Measurements from ENCODE around the gene C7orf57.

C7orf57 gene

DNA sequence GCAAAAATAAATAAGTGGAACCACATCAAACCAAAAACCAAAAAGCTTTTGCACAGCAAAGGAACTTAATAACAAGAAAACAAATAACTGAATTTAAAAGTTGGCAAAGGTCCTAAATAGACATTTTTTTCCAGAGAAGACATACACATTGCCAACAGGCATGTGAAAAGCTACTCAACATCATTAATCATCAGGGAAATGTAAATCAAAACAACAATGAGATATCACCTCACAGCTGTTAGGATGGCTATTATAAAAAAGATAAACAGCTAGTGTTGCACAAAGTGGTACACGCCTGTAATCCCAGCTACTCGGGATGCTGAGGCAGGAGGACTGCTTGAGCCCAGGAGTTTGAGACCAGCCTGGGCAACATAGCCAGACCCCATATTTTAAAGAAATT, 4.2 kb upstream of the C7orf57 start:
- in situ Hi-C loops (cut with MboI; ENCODE audit: low sequenced_read_pairs): no loop called here

DNA sequence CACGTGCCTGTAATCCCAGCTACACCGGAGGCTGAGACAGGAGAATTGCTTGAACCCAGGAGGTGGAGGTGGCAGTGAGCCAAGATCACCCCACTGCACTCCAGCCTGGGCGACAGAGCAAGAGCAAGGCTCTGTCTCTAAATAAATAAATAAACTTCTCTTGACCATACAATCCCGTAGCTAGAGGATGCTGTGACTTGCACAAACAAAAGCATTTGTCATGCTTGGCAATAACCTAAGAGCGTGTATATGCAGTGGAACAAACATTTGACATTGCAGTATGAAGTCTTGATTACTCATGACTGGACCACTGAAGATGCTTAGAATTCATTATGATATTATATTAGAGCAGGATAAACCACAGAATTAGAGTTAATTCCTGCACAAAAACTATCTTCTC, 1.4 kb upstream of the C7orf57 start:
- in situ Hi-C loops (cut with MboI; ENCODE audit: low sequenced_read_pairs): no loop called here

DNA sequence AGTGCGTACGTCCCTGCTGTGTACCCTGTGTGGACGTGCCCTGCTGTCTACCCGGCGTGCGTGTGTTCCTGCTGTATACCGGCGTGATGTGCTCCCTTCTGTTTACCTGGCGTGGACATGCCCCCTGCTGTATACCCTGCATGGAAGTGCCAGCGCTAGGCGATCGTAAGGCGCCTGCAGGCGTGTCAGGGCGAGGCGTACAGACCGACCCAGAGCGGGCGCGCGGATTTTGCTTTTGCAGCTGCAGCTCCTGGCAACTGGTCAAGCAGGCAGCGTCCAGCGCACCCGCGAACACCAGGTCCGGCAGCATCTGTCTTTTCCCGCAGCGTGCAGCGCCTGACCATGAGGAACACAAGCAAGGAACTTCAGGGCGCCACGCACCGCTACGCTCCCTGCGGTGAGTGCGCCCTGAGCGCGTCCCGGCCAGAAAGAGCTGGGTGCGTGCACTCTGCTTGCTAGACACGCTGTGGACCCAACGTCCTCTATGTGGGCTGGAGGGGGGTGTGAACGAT, 680 bp downstream of the C7orf57 start:
- in situ Hi-C loops (cut with MboI; ENCODE audit: low sequenced_read_pairs): no loop called here

DNA sequence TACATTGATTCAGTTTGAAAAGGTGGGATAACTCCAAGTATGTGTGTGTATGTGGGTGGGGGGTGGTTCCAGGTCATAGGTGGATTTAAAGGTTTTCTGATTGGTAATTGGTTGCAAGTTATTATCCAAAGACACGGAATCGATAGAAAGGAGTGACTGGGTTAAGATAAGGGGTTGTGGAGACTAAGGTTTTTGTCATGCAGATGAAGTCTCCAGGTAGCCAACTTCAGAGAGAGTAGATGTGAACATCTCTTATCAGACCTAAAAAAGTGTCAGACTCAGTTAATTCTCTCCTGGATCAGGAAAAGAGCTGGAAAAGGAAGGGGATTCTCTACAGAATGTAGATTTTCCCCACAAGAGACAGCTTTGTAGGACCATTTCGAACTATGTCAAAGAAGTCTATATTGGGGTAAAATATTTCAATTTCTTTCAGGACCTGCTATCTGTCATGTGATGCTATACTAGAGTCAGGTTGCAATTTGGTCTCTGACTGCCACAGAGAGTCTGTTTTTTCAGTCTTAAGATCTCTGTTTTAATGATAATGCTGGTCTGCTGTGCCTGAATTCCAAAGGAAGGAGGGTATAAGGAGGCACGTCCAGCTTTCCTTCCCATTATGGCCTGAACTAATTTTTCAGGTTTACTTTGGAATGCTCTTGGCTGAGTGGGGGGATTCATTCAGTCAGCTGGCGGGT, 3.6 kb downstream of the C7orf57 start:
- in situ Hi-C loops (cut with MboI; ENCODE audit: low sequenced_read_pairs): no loop called here

DNA sequence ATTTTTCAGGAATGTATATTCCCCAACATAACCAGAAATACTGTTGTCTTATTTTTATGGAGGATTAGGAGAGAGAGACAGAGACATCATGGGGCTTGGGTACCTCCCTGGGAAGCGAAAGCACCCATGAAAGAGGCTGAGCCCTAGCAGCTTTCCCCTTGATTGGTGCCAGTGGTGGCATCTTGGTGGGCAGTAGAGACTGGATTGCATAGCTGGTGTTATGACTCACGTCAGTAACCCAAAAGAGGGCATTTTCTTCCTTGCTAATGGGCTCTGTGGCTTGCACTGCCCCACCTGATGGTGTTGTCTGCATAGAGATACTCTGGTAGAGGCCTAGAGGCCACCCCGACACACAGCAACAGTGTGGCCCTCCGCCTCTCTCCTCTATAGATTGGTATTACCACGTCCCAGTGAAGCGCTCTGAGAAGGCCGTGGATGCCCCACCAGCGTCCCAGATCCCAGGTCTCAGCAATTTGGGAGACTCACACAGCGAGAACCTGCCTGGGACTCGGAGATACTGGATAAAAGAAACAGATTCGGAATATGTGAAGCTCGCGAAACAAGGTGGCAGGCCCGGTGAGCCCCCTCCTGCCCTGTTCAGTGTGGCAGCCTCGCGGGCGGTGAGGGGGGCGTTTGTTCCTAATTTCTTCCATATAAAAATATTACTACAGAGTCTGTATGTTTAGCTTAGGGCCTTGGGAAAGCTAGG, 5.8 kb downstream of the C7orf57 start:
- in situ Hi-C loops (cut with MboI; ENCODE audit: low sequenced_read_pairs): no loop called here

DNA sequence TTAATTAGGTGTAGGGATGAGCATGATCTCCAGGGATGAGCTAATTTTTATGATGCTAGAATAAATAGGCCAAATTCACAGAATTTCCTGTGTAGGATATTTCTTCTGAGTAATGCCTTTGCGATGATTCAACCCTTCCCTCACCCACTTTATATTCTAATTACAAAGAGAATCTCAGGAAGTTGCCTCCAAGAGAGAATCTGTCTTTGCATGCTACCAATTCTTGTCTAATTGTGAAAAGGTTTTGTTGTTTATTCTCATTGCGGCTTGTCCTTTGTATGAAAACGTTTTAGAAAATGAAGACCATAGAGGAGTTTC, 6.3 kb downstream of the C7orf57 start:
- in situ Hi-C loops (cut with MboI; ENCODE audit: low sequenced_read_pairs): no loop called here

DNA sequence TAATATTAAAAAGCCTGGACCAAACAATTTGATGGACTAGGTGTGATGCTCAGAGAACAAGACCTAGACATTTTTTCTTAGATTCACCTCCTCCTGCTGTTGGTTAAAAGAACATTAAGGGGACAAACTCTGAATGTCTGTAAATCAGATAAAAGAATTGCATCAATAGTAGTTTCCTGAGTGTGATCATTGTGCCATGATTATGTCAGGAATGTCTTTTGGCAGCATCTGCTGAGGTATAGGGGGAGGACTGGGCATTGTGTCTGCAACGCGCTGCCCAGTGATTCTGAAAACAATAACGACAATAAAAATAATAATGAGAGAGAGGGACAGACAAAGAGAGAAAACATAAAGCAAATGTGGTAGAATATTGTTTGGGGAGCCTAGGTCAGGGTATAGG, 6.9 kb downstream of the C7orf57 start:
- in situ Hi-C loops (cut with MboI; ENCODE audit: low sequenced_read_pairs): no loop called here

DNA sequence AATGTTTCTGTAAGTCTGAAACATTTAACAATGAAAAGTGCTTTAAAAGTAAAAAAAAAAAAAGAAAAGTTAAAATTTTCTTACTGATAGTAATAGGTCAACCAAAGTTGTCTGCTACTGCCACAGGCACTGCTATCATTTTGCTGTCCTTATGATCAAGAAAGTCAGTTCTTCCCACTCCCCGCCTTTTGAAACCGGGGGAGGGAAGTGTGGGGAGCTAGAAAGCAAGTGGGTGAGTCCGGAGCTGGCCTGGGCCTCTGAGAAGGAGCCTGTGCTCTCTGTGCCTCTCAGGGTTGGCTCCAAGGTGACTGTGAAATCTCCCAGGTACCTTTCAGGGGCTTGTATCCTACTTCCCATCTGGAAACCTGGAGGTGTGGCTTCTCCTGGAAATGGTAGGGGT, 7.3 kb downstream of the C7orf57 start:
- in situ Hi-C loops (cut with MboI; ENCODE audit: low sequenced_read_pairs): no loop called here

DNA sequence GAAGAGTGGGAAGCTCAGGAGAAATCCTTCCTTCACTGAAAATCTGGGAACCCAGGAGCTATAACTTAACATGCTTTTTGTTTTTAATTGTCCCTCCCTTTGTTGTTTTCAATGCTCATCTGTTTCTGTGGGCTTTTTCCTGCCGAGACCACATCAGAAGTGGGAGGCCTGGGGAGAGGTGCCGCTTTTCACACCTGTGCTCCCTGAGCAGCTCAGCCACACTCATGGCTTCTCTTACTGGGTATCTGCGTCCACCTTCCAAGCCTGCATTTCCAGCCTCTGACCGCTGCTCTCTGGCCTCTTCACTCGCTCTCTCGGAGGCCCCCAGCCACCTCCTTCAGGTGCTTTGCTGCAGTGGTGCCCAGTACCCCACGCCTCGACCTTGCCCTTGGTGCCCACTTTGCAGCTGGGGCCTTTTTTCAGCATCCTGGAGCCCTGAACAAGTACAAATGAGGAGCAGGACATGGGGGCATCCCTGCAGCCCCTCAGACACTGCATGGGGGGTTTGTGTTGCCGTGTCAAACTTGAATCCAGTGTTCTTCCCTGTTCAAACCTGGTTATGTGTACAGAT, 9.9 kb downstream of the C7orf57 start:
- in situ Hi-C loops (cut with MboI; ENCODE audit: low sequenced_read_pairs): no loop called here

DNA sequence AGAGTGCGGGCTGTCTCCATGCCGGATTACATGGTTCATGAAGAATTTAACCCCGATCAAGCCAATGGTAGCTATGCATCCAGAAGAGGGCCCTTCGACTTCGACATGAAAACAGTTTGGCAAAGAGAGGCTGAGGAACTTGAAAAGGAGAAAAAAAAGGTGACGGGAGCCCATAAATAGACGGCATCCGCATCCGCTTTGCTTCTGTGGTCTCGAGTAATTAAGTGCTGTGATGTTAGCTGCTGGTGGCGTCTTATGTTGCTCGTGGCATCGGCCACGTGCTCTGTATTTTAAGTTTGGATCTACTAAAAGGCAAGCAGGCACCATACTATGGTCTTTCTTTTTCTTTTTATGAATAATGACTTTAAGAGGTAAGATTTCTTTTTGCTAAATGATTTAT, 11.1 kb downstream of the C7orf57 start:
- in situ Hi-C loops (cut with MboI; ENCODE audit: low sequenced_read_pairs): no loop called here

DNA sequence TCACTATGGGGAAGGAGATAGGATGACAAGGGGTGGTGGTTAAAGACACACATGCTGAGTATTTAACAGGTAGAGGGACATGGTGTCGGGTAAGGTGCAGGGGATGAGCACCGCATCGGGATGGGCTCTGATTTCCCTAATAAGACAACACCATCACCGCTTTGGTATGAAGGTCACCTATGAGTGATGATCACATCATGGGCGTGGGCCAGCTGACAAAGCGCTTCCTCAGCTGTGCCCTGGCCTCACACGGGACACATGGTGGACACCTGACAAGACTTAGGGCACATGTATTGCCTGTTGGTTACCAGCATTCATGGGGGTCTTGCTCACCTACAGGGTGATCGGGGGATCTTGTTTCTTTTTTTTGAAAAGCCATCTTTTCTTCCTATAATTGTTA, 12.8 kb downstream of the C7orf57 start:
- in situ Hi-C loops (cut with MboI; ENCODE audit: low sequenced_read_pairs): no loop called here

DNA sequence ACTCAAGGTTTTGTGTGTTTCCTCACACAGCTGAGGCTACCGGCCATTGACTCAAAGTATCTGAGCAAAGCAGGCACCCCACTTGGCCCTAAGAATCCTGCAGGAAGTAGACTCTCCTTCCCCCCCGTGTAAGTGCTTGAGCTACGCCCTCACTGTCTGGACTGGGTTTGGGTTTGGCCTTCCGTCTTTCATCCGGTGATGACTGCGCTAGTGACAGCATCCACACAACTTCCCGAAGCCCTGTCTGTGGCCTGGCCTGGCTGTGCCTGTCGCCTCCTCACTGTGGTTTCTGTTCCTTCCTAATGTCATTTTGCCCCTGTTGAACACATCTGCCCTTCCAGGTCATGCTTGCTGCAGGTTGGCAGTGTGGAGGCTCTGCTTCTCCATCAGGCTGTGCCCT, 14.5 kb downstream of the C7orf57 start:
- in situ Hi-C loops (cut with MboI; ENCODE audit: low sequenced_read_pairs): no loop called here

DNA sequence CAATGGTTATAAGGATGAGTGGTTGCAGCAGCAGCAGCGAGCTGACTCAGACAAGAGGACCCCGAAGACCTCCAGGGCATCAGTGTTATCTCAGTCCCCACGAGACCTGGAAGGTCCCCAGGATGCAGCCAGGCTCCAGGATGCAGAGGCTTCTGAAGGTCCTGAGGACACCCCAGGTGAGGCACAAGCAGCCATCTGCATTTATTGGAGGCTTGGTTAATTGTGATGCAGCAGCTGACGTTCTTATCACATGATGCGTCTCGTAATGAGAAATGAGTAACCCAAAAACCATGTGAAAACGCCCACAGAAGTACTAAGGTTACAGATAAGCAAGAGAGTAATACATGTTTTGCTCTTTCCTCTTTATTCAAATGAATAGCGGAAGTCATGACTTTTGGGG, 17.4 kb downstream of the C7orf57 start:
- in situ Hi-C loops (cut with MboI; ENCODE audit: low sequenced_read_pairs): no loop called here

DNA sequence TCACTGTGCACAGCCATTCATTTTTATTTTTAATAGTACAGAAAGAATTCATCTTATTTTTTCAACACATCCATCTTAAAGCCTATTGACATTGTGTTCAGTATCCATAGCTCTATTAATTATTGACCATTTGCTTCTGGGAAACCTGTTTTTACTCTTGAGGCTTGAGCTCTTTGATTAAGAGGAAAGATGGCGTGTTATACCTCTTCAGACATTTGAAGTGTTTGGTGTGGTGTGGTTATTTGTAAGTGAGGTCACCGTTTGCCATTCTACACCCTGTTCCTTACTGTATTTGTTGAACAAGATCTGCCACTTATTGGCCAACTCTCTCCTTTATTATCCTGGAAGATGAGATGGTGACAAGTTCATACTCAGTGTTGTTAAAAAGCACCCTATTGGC, 18.4 kb downstream of the C7orf57 start:
- in situ Hi-C loops (cut with MboI; ENCODE audit: low sequenced_read_pairs): no loop called here

DNA sequence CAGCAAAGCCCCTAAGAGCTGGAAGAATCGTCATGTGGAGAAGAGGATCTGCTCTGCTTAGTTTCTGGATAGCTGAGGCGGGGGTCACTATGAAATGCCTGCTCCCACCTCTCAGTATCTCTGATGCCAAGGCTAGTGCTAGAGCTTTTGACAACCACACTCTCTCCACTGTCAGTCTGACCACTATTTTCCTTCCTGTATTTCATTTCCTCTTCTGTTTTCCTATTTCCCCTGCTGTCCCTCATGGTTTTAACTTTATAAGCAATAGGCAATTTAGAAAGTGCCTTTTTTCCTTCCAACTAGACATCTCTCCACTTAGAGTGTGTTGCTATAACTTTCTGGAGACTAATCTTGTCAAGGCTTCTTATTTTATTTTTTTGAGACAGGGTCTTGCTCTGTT, 23.6 kb downstream of the C7orf57 start:
- in situ Hi-C loops (cut with MboI; ENCODE audit: low sequenced_read_pairs): no loop called here

DNA sequence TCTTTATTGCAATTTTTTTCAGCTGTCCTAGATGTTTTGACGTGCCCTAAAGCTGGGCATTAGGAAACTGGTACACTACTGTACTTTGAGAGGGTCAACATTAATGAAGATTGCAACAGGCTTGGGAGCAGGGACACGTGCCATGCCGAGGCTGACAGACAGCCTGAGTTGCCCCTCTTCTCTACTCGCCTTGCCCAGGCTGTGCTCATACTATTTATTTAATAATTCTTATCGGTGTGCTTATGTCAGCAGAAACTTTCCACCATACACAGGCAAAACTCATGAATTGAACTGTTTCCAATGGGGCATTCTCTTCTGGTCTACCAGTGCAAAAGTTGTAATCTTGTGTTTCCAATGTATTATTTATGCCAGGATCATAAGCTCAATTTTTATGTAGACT, 24.4 kb downstream of the C7orf57 start:
- in situ Hi-C loops (cut with MboI; ENCODE audit: low sequenced_read_pairs): no loop called here

DNA sequence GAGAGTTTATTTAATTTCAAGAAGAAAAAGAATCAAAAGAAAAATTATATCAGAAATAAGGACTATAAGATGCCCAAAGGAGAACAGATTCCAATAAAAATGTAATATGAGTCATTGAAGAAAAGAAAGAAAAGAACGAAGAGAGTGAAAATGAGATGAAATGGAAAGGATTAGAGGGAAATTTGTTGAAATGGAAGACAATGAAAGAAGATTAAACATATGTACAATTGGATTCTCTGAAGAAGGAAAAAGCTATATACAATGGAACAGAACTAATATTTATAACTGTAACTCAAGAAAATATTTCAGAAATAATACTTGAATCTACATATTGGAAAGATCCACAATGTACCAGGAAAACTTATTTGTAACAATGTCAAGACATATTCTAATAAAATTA, 28.6 kb downstream of the C7orf57 start:
- in situ Hi-C loops (cut with MboI; ENCODE audit: low sequenced_read_pairs): no loop called here

DNA sequence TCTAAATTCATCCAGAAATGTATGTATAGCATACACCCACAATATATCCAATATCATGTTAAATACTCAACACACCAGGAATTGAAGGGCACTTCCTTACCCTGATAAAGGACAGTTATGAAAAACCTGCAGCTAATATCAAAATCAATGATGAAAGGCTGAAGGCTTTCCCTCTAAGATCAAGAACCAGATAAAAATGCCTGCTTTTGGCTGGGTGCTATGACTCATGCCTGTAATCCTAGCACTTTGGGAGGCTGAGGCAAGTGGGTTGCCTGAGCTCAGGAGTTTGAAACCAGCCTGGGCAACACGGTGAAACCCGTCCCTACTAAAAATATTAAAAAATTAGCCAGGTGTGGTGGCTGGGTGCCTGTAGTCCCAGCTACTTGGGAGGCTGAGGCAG, 32.1 kb downstream of the C7orf57 start:
- in situ Hi-C loops (cut with MboI; ENCODE audit: low sequenced_read_pairs): no loop called here

DNA sequence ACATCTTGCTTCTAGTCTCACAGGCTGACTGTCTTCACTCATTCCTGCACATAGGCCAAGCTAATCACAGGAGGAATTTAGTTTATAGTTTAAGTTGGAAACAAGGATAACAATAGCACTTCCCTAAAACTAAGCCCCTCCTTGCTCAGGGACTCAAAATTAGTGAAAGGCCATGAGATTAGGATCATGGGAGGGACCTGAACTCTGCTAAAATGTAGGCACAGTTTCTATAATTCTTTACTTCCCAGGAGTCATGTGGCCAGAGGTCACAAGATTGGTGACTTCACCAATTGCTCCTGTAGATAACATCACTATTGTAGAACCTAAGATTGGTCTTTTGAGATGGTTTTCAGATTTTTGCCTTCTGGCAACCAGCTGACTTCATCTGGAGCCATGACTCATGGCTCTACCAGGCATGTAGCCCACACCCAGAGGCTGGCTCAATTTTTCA, 38.9 kb downstream of the C7orf57 start:
- in situ Hi-C loops (cut with MboI; ENCODE audit: low sequenced_read_pairs): no loop called here

DNA sequence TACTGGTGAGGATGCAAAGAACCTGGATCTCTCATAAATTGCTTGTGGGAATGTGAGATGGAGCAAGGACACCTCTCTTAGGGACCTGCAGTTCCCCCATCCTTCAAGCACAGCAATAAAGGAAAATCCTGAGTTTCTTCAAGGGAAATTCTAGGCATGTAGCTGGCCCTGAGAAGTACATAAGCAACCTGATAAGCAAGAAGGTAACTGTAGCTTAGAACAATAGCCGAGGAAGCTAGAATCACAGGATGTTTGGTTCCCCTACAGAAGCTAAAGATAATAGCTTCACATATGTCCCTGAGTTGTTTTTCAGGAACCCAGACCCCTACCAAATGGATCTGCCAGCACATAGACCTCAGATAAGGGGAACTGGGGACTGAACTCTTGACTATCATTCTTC, 42.1 kb downstream of the C7orf57 start:
- in situ Hi-C loops (cut with MboI; ENCODE audit: low sequenced_read_pairs): loop anchor here (25.0 kb wide), 1 partner anchor 90 kb away; the partner anchor contains the start of gene HUS1

DNA sequence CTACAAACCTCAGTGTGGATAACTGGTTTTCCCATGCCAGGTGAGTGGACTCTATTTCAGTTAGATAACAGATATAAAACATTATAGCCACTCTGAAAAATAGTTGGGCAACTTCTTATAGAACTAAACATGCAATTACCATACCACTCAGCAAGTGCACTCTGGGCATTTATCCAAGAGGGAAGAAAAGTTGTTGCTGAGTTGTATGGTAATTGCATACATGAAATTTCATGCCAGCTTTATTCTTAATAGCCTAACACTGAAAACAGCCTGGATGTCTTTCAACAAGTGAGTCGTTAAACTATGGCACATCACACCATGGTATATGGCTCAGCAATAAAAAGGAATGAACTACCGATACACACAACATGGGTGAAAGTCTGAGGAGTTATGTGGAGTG, 43.1 kb downstream of the C7orf57 start:
- in situ Hi-C loops (cut with MboI; ENCODE audit: low sequenced_read_pairs): loop anchor here (25.0 kb wide), 1 partner anchor 91 kb away; the partner anchor contains the start of gene HUS1

DNA sequence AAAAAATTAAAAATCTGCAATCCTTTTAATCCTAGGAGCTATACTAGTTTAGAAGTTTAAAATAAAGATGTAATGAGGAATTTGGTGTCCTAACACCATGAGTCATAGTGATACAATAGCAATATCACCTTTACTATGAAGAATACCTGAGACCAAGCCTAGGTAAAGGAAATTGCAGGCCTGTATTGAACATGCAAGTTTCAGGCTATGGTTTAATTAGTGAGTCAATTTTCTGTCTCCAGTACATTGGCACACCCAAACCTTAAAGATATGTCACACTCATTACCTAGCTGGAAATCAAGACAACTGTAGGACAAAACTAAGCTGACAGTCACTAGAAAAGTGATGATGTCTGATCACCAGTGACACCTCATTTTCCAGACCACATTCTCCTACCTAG, 47.0 kb downstream of the C7orf57 start:
- in situ Hi-C loops (cut with MboI; ENCODE audit: low sequenced_read_pairs): loop anchor here (25.0 kb wide), 1 partner anchor 95 kb away; the partner anchor contains the start of gene HUS1
